ENCODE measurements around the gene PPM1H.

Gene PPM1H

DNA sequence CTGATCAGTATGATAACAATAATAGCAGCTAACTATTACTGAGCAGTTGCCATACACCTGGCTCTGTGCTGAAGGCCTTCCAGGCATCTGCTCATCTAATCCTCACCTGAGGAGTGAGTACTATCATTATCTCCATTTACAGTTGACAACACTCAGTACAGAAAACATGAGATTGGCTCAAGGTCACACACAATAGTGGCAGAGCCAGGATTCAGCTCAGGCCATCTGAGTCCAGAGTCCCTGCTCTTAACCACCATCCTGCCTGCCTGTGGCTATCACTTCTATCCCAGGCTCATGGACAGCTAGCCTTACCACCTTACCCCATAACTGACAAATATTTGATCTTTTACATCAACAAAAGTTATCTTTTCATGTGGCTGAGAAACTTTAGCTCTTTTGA is 155.5 kb downstream of the PPM1H start:
- Histone ChIP-seq H3F3A (ENCODE audit: insufficient read depth, low read length) (no peaks in the 10 kb centered on the region), H3K79me2 (ENCODE audit: insufficient read depth, low read length) (no peaks in the 10 kb centered on the region), H3K27me3 (ENCODE audit: insufficient read depth, low read length) (no peaks in the 10 kb centered on the region), H3K9me3 (ENCODE audit: low read length) (no peaks in the 10 kb centered on the region), H3K27ac (ENCODE audit: low read depth, low read length, poor library complexity, severe bottlenecking) (no peak overlapping the region), H3K4me3 (ENCODE audit: low read depth, low read length, poor library complexity, severe bottlenecking) (no peak overlapping the region), H3K4me1 (ENCODE audit: insufficient read depth, low read length, severe bottlenecking) (no peaks in the 10 kb centered on the region), H3K9ac (ENCODE audit: low read length) (no peak overlapping the region), H3K4me2 (ENCODE audit: low read length) (no peak overlapping the region), H3K36me3 (ENCODE audit: insufficient read depth, low read length) (no peaks in the 10 kb centered on the region), H4K20me1 (ENCODE audit: insufficient read depth, low read length) (no peaks in the 10 kb centered on the region), H3K9me2 (ENCODE audit: low read depth, low read length) (no peaks in the 10 kb centered on the region), H2AFZ (ENCODE audit: low read length) (no peak overlapping the region)
- no peak for TF ChIP-seq EZH2 (IDR thresholded peaks at IDR 0.05; ENCODE audit: borderline replicate concordance, low read length)
- TF ChIP-seq, protein P1, sequence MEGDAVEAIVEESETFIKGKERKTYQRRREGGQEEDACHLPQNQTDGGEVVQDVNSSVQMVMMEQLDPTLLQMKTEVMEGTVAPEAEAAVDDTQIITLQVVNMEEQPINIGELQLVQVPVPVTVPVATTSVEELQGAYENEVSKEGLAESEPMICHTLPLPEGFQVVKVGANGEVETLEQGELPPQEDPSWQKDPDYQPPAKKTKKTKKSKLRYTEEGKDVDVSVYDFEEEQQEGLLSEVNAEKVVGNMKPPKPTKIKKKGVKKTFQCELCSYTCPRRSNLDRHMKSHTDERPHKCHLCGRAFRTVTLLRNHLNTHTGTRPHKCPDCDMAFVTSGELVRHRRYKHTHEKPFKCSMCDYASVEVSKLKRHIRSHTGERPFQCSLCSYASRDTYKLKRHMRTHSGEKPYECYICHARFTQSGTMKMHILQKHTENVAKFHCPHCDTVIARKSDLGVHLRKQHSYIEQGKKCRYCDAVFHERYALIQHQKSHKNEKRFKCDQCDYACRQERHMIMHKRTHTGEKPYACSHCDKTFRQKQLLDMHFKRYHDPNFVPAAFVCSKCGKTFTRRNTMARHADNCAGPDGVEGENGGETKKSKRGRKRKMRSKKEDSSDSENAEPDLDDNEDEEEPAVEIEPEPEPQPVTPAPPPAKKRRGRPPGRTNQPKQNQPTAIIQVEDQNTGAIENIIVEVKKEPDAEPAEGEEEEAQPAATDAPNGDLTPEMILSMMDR (IDR thresholded peaks at IDR 0.05; ENCODE audit: low read length), result no peak

DNA sequence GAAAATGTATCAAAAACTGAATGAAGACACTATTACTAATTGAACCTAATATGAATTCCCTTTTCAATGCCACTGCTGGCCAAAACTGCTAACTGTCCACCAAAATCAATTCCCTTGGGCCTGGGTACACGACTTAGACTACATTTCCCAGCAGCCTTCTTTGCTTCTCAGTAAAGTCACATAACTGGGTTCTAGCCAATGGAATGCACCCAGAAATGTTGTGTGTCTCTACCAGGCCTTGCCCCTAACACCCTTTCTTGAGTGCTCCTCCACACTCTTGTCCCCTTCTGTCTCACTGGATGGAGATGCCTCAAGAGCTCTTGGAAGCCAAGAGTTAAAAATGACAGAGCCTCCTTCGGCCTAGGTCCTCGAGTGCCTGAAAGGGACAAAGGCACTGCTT is 156.8 kb downstream of the PPM1H start:
- Histone ChIP-seq H3K36me3 (ENCODE audit: insufficient read depth, low read length) (no peaks in the 10 kb centered on the region), H3K79me2 (ENCODE audit: insufficient read depth, low read length) (no peaks in the 10 kb centered on the region), H3K9me3 (ENCODE audit: low read length) (no peaks in the 10 kb centered on the region), H3K9ac (ENCODE audit: low read length) (no peak overlapping the region), H3K9me2 (ENCODE audit: low read depth, low read length) (no peaks in the 10 kb centered on the region), H3K4me1 (ENCODE audit: insufficient read depth, low read length, severe bottlenecking) (no peaks in the 10 kb centered on the region), H3K4me3 (ENCODE audit: low read depth, low read length, poor library complexity, severe bottlenecking) (no peak overlapping the region), H3K27ac (ENCODE audit: low read depth, low read length, poor library complexity, severe bottlenecking) (no peak overlapping the region), H4K20me1 (ENCODE audit: insufficient read depth, low read length) (no peaks in the 10 kb centered on the region), H2AFZ (ENCODE audit: low read length) (no peak overlapping the region), H3K4me2 (ENCODE audit: low read length) (no peak overlapping the region), H3F3A (ENCODE audit: insufficient read depth, low read length) (no peaks in the 10 kb centered on the region), H3K27me3 (ENCODE audit: insufficient read depth, low read length) (no peaks in the 10 kb centered on the region)
- no peak for TF ChIP-seq EZH2 (IDR thresholded peaks at IDR 0.05; ENCODE audit: borderline replicate concordance, low read length)
- TF ChIP-seq, protein P1 (IDR thresholded peaks at IDR 0.05; ENCODE audit: low read length), result no peak

DNA sequence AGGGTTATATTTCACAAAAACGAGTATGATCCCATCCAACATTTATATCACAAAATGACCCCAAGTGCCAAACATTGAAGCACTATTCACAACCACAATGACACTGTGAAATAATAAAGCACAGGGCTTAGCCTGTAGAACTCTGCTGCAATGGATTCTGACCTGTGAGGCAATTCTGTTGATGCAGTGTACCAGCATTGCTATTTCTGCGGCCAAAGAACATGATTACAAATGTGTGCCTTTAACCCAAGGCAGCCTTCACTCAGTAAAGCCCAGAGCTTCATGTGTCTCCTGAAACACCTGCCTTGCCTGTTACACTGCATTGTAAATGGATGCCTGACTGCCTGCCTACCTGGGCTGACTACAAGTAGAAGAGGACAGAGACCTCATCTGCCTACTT is 158.0 kb downstream of the PPM1H start:
- no peaks in the 10 kb centered on the region for H3F3A ChIP-seq (ENCODE audit: insufficient read depth, low read length)
- H3K4me2 ChIP-seq (ENCODE audit: low read length), result no peak overlapping the region
- H3K9ac ChIP-seq (ENCODE audit: low read length), result no peak overlapping the region
- no peaks in the 10 kb centered on the region for H3K36me3 ChIP-seq (ENCODE audit: insufficient read depth, low read length)
- H3K79me2 ChIP-seq (ENCODE audit: insufficient read depth, low read length), result no peaks in the 10 kb centered on the region
- no peaks in the 10 kb centered on the region for H4K20me1 ChIP-seq (ENCODE audit: insufficient read depth, low read length)
- H3K4me3 ChIP-seq (ENCODE audit: low read depth, low read length, poor library complexity, severe bottlenecking), result no peak overlapping the region
- no peak overlapping the region for H2AFZ ChIP-seq (ENCODE audit: low read length)
- H3K27ac ChIP-seq (ENCODE audit: low read depth, low read length, poor library complexity, severe bottlenecking), result no peak overlapping the region
- TF ChIP-seq, protein P1 (IDR thresholded peaks at IDR 0.05; ENCODE audit: low read length), result no peak
- TF ChIP-seq EZH2 (IDR thresholded peaks at IDR 0.05; ENCODE audit: borderline replicate concordance, low read length), result no peak
- H3K9me2 ChIP-seq (ENCODE audit: low read depth, low read length), result no peaks in the 10 kb centered on the region
- H3K4me1 ChIP-seq (ENCODE audit: insufficient read depth, low read length, severe bottlenecking), result no peaks in the 10 kb centered on the region
- no peaks in the 10 kb centered on the region for H3K27me3 ChIP-seq (ENCODE audit: insufficient read depth, low read length)
- H3K9me3 ChIP-seq (ENCODE audit: low read length), result no peaks in the 10 kb centered on the region

All from OCI-LY1 (cell line).